T-helper 2 cell treated with Interferon-gamma antibody and Interleukin-4, amounts not matched to agents 5 μg/mL and 100 μg/mL, for 36 hours (primary cell): Measurements from ENCODE around the gene CHST3.

ENCODE experiments used
- DNase-seq: peaks from one replicate; pipeline ENCODE4 v3.0.0; 2021; ENCODE audit warnings: low spot score
- H3K27ac Mint-ChIP-seq: one replicate; pipeline ENCODE4 v1.8.0; 2021; ENCODE audit warnings: mild to moderate bottlenecking, mixed read lengths
- H3K27me3 Mint-ChIP-seq: one replicate; pipeline ENCODE4 v1.8.0; 2021; ENCODE audit warnings: low read depth, mixed read lengths
- H3K36me3 Mint-ChIP-seq: one replicate; pipeline ENCODE4 v1.8.0; 2021; ENCODE audit warnings: low read depth, mixed read lengths
- H3K4me1 Mint-ChIP-seq: one replicate; pipeline ENCODE4 v1.8.0; 2021; ENCODE audit warnings: low read depth, mixed read lengths
- H3K4me3 Mint-ChIP-seq: one replicate; pipeline ENCODE4 v1.8.0; 2022; ENCODE audit warnings: mild to moderate bottlenecking, moderate library complexity, mixed read lengths
- H3K9me3 Mint-ChIP-seq: one replicate; pipeline ENCODE4 v1.8.0; 2021; ENCODE audit warnings: mixed read lengths

The CHST3 gene

GRCh38 chr10:72039377-72039776 is 75.2 kb downstream of the CHST3 start:
- H3K4me1 Mint-ChIP-seq, result no peaks in the 10 kb centered on the region
- no peaks in the 10 kb centered on the region for H3K9me3 Mint-ChIP-seq
- H3K27ac Mint-ChIP-seq, result no peak overlapping the region
- H3K36me3 Mint-ChIP-seq, result no peaks in the 10 kb centered on the region
- H3K4me3 Mint-ChIP-seq, result no peak overlapping the region
- H3K27me3 Mint-ChIP-seq, result peaks cover 3% of the 10 kb centered on the region
- DNase-seq, result no peak

GRCh38 chr10:72041491-72041890 is 77.3 kb downstream of the CHST3 start:
- H3K27ac Mint-ChIP-seq, result no peak overlapping the region
- DNase-seq, result no peak
- no peaks in the 10 kb centered on the region for H3K36me3 Mint-ChIP-seq
- no peaks in the 10 kb centered on the region for H3K9me3 Mint-ChIP-seq
- H3K27me3 Mint-ChIP-seq, result peaks cover 3% of the 10 kb centered on the region
- no peak overlapping the region for H3K4me3 Mint-ChIP-seq
- peaks cover 8% of the 10 kb centered on the region for H3K4me1 Mint-ChIP-seq

- peaks cover 3% of the 10 kb centered on the region for H3K27me3 Mint-ChIP-seq
- no peaks in the 10 kb centered on the region for H3K9me3 Mint-ChIP-seq
- DNase-seq, result no peak
- no peak overlapping the region for H3K27ac Mint-ChIP-seq
- H3K36me3 Mint-ChIP-seq, result no peaks in the 10 kb centered on the region
- peaks cover 8% of the 10 kb centered on the region for H3K4me1 Mint-ChIP-seq
- no peak overlapping the region for H3K4me3 Mint-ChIP-seq
Measured at GRCh38 chr10:72043016-72043834, 79.0 kb downstream of the CHST3 start.

GRCh38 chr10:72044417-72045041 is 80.3 kb downstream of the CHST3 start:
- H3K36me3 Mint-ChIP-seq, result no peaks in the 10 kb centered on the region
- H3K27ac Mint-ChIP-seq, result no peak overlapping the region
- peaks cover 13% of the 10 kb centered on the region for H3K4me1 Mint-ChIP-seq
- H3K9me3 Mint-ChIP-seq, result peaks cover under 1% of the 10 kb centered on the region
- DNase-seq, result no peak
- peaks cover 3% of the 10 kb centered on the region for H3K27me3 Mint-ChIP-seq
- no peak overlapping the region for H3K4me3 Mint-ChIP-seq

GRCh38 chr10:72045586-72045985 is 81.4 kb downstream of the CHST3 start:
- Mint-ChIP-seq H3K4me3 (no peak overlapping the region), H3K27me3 (peaks cover 3% of the 10 kb centered on the region), H3K36me3 (no peaks in the 10 kb centered on the region), H3K4me1 (peaks cover 13% of the 10 kb centered on the region), H3K9me3 (peaks cover 7% of the 10 kb centered on the region), H3K27ac (no peak overlapping the region)
- DNase-seq, result no peak

- Mint-ChIP-seq H3K27ac (no peak overlapping the region), H3K9me3 (peaks cover 7% of the 10 kb centered on the region), H3K4me1 (peaks cover 13% of the 10 kb centered on the region), H3K4me3 (no peak overlapping the region), H3K36me3 (no peaks in the 10 kb centered on the region), H3K27me3 (no peaks in the 10 kb centered on the region)
- DNase-seq, result peak; percentile 77
Measured at GRCh38 chr10:72048450-72049124, 84.4 kb downstream of the CHST3 start.

GRCh38 chr10:72049472-72049871 is 85.3 kb downstream of the CHST3 start:
- H3K4me1 Mint-ChIP-seq, result peaks cover 13% of the 10 kb centered on the region
- peaks cover 7% of the 10 kb centered on the region for H3K9me3 Mint-ChIP-seq
- H3K36me3 Mint-ChIP-seq, result no peaks in the 10 kb centered on the region
- DNase-seq, result no peak
- no peak overlapping the region for H3K4me3 Mint-ChIP-seq
- H3K27ac Mint-ChIP-seq, result no peak overlapping the region
- H3K27me3 Mint-ChIP-seq, result no peaks in the 10 kb centered on the region

GRCh38 chr10:72049969-72050781 is 86.0 kb downstream of the CHST3 start:
- Mint-ChIP-seq H3K4me3 (no peak overlapping the region), H3K36me3 (no peaks in the 10 kb centered on the region), H3K27ac (no peak overlapping the region), H3K9me3 (peaks cover 7% of the 10 kb centered on the region), H3K27me3 (no peaks in the 10 kb centered on the region), H3K4me1 (peaks cover 13% of the 10 kb centered on the region)
- no peak for DNase-seq

GRCh38 chr10:72050873-72051272 is 86.7 kb downstream of the CHST3 start:
- Mint-ChIP-seq H3K27me3 (no peaks in the 10 kb centered on the region), H3K4me1 (peaks cover 9% of the 10 kb centered on the region), H3K9me3 (peaks cover 7% of the 10 kb centered on the region), H3K27ac (no peak overlapping the region), H3K36me3 (no peaks in the 10 kb centered on the region), H3K4me3 (no peak overlapping the region)
- no peak for DNase-seq

GRCh38 chr10:72053690-72054089 is 89.5 kb downstream of the CHST3 start:
- Mint-ChIP-seq H3K9me3 (peaks cover 7% of the 10 kb centered on the region), H3K4me3 (no peak overlapping the region), H3K27ac (no peak overlapping the region), H3K4me1 (peaks cover 2% of the 10 kb centered on the region), H3K27me3 (no peaks in the 10 kb centered on the region), H3K36me3 (no peaks in the 10 kb centered on the region)
- DNase-seq, result no peak

- Mint-ChIP-seq H3K27ac (no peak overlapping the region), H3K36me3 (no peaks in the 10 kb centered on the region), H3K4me3 (no peak overlapping the region), H3K9me3 (no peaks in the 10 kb centered on the region), H3K27me3 (no peaks in the 10 kb centered on the region), H3K4me1 (no peaks in the 10 kb centered on the region)
- DNase-seq, result no peak
Measured at GRCh38 chr10:72056113-72056512, 91.9 kb downstream of the CHST3 start.

- Mint-ChIP-seq H3K4me3 (no peak overlapping the region), H3K4me1 (no peaks in the 10 kb centered on the region), H3K27me3 (no peaks in the 10 kb centered on the region), H3K27ac (peak overlapping the region; percentile 8), H3K9me3 (no peaks in the 10 kb centered on the region), H3K36me3 (peaks cover 6% of the 10 kb centered on the region)
- no peak for DNase-seq
Measured at GRCh38 chr10:72056932-72057751, 92.9 kb downstream of the CHST3 start.

- Mint-ChIP-seq H3K9me3 (no peaks in the 10 kb centered on the region), H3K36me3 (peaks cover 11% of the 10 kb centered on the region), H3K27ac (no peak overlapping the region), H3K4me1 (no peaks in the 10 kb centered on the region), H3K4me3 (no peak overlapping the region), H3K27me3 (no peaks in the 10 kb centered on the region)
- no peak for DNase-seq
Measured at GRCh38 chr10:72058347-72058898, 94.2 kb downstream of the CHST3 start.
